Activated effector memory CD4-positive, alpha-beta T cell treated with Interleukin-2 at 50 U/mL for 16 hours (primary cell): ENCODE data around the gene SYT14.
"Not testable (repeated sequence)": the region's sequence is repeated elsewhere in the genome, so short reads cannot be mapped to it uniquely, and the experiment has no call there.

ENCODE experiments used
- DNase-seq: peaks from one replicate; pipeline ENCODE4 v3.0.0-alpha.2; 2020

The SYT14 gene

DNA sequence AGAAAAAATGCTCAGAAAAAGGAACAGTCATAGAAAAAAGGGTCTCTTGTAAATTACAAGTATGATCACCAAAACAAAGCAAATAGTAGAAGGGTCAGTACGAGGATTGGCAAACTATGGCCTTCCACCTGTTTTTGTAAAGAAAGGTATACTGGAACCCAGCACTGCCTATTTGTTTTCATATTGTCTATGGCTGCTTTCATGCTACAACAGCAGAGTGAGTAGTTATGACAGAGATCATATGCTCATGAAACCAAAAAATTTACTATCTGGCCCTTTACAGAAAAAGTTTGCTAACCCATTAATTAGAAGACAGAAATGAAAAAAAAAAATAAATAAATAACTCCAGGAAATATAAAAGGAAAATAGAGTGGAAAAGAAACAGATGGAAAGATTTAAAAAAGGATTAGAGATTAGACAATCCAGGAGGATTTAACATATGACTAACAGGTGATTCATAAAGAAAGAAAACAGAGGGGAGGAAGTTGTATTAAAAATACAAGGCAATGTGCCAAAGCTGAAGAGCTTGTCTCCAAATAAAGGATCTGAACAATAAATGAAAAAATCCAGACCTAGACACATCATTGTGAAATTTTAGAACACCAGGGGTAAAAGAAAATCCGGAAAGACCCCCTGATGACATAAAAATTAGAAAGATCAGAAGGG is 186.0 kb downstream of the SYT14 start:
- DNase-seq: no peak

- DNase-seq: no peak
Measured at GRCh38 chr1:210124736-210125135, 186.7 kb downstream of the SYT14 start.

GRCh38 chr1:210125143-210125542 is 187.1 kb downstream of the SYT14 start:
- no peak for DNase-seq

DNA sequence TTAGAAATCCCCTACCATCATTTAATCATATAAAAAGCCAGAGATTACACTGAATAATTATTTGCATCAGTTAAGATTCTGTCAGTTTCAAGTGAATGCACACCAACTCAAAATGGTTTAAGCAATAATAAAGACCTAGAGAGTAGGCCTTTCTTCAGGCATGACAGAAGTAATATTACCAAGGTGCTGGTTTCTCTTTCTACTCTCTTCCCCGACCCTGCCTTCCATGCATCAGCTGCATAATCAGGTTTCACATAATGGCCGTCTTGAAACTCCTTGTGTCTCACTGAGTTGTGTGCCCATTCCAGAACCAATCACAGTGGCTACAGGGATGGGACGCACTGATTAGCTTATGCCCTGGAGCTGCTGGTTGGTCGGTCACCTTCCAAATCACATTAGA is 191.1 kb downstream of the SYT14 start:
- no peak for DNase-seq

DNA sequence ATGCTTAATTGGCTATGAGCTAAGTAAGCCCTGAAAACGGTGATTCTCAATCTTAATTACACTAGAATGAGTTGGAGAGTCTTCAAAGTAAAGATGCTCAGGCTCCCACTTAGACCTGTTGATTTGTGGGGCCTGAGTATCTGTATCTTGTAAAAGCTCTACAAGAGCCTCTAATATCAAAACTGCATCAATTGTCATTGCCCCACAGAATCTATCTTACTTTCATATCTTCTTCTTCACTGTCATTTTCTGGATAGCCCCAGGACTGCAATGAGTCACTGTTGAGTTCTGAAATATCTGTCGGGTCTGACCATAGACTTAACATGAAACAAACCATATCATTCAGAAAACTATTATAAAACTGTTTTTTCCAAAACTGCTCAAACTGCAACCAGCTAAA is 191.7 kb downstream of the SYT14 start:
- no peak for DNase-seq

DNA sequence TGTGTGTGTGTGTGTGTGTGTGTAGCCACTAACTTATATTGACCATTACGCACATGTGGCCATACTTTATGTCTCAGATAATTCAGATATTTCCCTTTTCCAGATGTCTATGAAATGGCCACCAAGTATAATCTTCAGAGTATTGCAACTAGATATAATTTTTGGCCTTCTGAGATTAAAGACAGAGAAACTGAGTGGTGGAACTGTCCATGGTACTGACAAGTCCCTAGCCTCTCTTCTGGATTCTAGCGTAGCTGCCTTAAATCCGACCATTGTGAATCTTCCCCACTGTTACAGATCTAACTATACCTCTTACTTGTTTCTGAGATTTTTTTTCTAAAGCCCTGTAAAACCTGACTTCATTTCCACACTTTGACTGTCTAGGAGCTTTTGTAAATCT is 194.6 kb downstream of the SYT14 start:
- DNase-seq: no peak

- DNase-seq: no peak
Measured at GRCh38 chr1:210143465-210144062, 205.5 kb downstream of the SYT14 start.

GRCh38 chr1:210144736-210145135 is 206.7 kb downstream of the SYT14 start:
- DNase-seq: no peak

DNA sequence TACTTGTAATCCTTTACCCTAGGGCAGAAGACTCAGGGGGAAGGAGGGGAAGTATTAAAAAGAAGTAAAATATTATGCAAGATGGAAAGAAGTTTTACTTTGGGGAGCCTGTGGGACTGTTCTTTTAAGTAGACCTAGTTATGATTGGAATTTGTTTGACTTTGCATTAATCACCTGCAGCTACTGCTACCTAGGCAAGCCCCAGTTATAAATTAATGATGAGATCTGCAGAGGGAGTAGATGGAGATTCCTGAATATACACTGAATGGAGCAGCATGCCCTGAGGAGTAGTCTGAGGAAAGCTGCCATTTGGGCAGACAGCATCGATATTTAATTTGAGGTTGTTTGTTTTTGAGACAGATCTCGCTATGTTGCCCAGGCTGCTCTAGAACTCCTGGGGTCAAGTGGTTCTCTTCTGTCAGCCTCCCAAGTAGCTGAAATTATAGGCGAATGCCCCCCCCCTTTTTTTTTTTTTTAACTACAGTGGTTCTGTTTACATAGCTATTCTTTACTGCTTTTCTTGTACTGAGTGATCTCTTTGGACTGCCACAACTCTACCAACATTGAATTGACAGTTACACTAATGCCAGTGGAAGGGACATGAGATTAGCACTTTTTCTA is 213.1 kb downstream of the SYT14 start:
- no peak for DNase-seq

GRCh38 chr1:210159211-210159610 is 221.2 kb downstream of the SYT14 start:
- no peak for DNase-seq

DNA sequence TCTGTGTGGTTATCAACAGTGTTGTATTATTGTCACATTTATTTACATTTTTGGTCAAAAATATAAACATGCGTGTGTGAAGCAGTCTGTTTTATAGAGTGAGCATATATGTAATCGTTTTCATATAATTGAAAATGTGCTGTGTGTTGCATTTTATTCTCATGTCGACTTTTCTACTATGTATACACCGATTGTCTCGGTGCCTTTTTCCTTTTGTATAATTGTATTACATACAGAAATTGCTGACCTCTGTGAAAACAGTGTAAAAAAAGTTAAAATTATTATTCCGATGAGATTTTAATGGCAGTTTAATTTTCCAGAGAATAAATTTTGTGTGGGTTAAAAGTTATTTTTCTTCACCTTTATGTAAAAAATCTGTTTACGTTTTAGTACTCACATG is 232.2 kb downstream of the SYT14 start:
- no peak for DNase-seq

- no peak for DNase-seq
Measured at GRCh38 chr1:210174133-210174532, 236.1 kb downstream of the SYT14 start.

DNA sequence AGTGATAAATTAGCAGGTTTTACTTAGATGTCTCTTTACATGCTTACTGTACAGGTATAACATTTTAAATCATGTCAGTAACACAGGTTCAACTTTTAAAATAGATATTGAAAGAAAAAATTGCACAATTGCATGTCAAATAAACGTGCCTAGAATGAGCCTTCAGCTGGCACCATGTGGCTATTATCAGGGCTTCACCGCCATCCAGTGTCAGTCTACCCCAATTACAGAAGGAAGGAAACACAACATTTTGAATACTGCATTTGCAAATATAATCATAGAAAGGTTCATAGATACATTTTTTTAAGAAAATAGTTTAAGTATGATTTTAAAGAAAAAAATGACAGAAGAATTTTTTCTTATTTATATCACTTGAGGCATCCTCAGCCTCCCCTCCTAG is 247.0 kb downstream of the SYT14 start:
- no peak for DNase-seq

DNA sequence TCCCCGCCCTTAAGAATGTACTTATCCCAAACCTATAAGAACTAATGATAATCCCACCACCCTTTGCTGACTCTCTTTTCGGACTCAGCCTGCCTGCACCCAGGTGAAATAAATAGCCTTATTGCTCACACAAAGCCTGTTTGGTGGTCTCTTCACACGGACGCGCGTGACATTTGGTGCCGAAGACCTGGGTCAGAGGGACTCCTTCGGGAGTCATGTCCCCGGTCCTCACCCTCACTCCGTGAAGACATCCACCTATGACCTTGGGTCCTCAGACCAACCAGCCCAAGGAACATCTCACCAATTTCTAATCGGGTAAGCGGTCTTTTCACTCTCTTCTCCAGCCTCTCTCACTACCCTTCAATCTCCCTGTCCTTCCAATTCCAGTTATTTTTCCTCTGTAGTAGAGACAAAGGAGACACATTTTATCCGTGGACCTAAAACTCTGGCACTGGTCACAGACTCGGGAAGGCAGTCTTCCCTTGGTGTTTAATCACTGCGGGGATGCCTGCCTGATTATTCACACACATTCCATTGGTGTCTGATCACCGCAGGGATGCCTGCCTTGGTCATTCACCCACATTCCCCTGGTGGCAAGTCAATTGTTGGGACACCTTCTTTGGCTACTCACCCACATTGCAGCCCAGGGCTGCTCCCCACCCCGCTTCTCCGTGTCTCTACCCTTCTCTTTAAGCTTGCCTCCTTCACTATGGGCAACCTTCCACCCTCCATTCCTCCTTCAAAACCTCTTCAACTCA is 250.0 kb downstream of the SYT14 start:
- DNase-seq: not testable (repeated sequence)

DNA sequence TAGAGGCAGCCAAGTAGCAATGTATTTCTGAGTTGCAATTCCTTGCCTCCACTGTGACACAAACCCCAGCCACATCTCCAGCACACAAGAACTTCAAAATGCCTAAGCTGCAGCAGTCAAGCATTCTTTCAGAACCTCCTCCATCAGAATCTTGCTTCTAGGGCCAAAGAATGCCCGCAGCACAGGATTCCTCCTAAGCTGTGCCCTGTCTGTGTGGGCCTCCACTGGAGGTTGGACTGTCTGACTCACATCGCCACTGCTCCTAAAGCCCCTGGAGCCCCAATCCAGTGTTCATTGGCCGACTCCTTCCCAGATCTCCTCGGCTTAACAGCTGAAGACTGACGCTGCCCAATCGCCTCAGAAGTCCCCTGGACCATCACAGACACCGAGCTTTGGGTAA is 251.4 kb downstream of the SYT14 start:
- no peak for DNase-seq

- DNase-seq: no peak
Measured at GRCh38 chr1:210195635-210196160, 257.7 kb downstream of the SYT14 start.

- not testable (repeated sequence) for DNase-seq
Measured at GRCh38 chr1:210196266-210196665, 258.2 kb downstream of the SYT14 start.

- no peak for DNase-seq
Measured at GRCh38 chr1:210198840-210199239, 260.8 kb downstream of the SYT14 start.

- DNase-seq: no peak
Measured at GRCh38 chr1:210200124-210200736, 262.2 kb downstream of the SYT14 start.

GRCh38 chr1:210201681-210202080 is 263.7 kb downstream of the SYT14 start:
- no peak for DNase-seq

GRCh38 chr1:210207597-210208450 is 269.8 kb downstream of the SYT14 start:
- no peak for DNase-seq

GRCh38 chr1:210213335-210213734 is 275.3 kb downstream of the SYT14 start:
- no peak for DNase-seq
